GM12873 (cell line): ENCODE data around the gene SLCO2B1.

Source experiments
- CTCF ChIP-seq: IDR thresholded peaks from 2 replicates; pipeline ENCODE4 v1.5.1; 2012; ENCODE audit warnings: low read depth, mild to moderate bottlenecking, moderate library complexity, low read length, control low read depth; ENCODE audit not compliant: insufficient read depth; ENCODE audit errors: missing control alignments

The SLCO2B1 gene

GRCh38 chr11:75203641-75204011, 52.7 kb downstream of the SLCO2B1 start:
- TF ChIP-seq CTCF = no peak

- no peak for TF ChIP-seq CTCF
Measured at GRCh38 chr11:75204012-75204674, 53.2 kb downstream of the SLCO2B1 start.

GRCh38 chr11:75204685-75205563, 54.0 kb downstream of the SLCO2B1 start:
- TF ChIP-seq CTCF = peak; percentile 93

GRCh38 chr11:75205564-75206020, 54.7 kb downstream of the SLCO2B1 start:
- TF ChIP-seq CTCF = no peak

GRCh38 chr11:75208446-75208845, 57.5 kb downstream of the SLCO2B1 start:
- no peak for TF ChIP-seq CTCF

- TF ChIP-seq CTCF = no peak
Measured at GRCh38 chr11:75212411-75212810, 61.5 kb downstream of the SLCO2B1 start.

- peak; percentile 34 for TF ChIP-seq CTCF
Measured at GRCh38 chr11:75214411-75214821, 63.5 kb downstream of the SLCO2B1 start.
